GM21390 (cell line): ENCODE measurements around the gene CEP85L.

Source experiments
- ATAC-seq: cut with Tn5 transposase; IDR thresholded peaks from one replicate; pipeline ENCODE4 v1.9.1; 2021; ENCODE audit not compliant: unreplicated experiment

The CEP85L gene

DNA sequence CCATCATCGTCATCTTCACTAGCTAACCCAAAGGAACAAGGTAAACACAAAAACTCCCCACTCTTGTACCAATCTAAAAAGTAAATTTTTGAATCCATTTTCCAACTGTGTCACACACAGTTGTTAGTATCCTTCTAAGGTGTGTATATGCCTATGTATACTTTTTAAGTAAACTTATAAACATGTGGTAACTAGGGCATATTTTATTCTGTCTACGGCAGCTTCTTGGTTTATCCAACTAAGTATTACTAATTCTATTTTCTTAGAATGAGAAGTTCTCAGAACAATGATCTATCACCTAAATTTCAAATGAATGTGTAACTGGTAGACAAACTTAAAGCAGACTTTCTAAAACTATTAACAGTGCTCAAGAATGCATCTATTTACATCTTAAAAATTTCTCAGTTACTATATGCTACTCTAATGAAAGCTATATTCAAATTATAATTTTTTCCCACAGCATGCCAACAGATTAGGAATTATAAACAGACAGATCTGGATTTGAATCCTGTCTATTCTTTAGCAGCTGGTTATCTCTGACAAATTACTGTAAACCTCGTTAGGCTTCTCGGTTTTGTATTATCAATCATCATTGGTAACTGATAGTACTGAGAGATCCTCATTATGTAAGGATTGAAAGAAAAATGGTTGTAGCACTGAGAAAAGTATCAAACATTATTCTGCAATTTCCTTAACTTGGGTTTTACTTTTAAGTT lies 105.1 kb downstream of the CEP85L start:
- no peak for ATAC-seq

DNA sequence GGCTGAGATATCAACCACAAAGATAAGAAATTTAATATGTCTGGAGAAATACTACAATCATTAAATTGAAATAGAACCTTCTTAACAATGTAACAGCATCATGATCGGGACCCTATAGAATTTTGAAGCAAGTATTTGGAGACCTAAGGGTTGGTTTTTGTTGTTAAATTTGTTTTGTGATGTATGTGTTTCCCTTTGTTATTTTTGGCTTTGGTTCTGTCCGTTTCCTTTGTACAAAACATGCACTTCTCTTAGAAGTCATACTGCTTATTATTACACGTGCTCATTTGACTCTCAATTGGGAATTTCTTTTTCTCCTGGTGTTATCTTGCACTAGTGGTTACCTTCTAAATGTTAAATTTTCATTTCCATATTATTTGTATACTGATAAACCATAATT lies 107.3 kb downstream of the CEP85L start:
- ATAC-seq = no peak

DNA sequence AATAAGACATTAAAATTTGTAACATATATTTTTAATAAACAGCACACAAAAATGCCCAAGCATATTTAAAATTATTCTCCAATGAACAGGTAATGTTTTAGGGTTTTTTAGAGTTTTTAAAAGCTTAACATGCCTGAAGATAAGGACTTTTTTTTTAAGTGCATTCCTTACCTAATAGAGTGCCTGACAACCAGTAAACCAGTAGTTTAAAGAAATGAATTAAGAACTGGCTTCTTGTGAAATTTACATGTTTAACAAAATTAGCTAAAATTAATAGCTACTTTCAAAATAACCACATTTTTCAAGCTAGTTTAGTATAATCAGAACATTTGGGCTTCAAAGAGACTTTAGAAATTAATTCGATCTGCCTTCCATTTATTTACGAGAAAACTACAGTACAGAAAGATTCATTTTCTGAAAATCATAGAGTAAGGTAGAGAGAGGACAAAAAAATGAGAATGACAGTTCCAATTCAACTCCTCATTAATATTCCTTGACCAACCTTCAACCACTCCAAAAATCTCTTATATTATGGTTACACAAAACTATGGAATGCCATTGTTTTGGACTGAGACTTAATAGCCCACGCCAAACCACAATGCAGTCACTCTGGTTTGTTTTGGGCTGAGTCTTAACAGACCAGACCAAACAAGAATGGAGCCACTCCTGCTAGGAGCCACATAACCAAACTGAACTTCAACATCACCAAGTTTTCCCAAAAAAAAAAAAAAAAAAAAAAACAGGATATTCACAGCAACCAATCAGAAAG lies 109.0 kb downstream of the CEP85L start:
- no peak for ATAC-seq

DNA sequence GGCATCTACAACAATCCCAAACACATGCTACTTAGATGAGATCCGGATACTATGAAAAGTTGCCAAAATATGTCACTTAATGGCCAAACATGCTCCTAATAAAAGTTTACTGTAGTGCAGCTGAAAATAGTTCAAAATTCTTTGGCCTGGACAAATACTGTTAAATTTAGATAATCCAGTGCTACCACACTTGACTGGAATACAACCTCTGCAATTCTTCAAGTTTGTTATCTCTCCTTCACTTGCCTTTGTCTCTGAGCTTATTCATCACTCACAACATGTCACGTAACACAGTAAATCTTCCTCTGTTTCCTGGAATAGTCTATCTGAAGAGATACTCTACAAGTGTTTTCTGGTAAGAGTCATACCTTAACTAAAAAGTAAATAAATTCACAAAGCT lies 113.8 kb downstream of the CEP85L start:
- ATAC-seq = no peak

DNA sequence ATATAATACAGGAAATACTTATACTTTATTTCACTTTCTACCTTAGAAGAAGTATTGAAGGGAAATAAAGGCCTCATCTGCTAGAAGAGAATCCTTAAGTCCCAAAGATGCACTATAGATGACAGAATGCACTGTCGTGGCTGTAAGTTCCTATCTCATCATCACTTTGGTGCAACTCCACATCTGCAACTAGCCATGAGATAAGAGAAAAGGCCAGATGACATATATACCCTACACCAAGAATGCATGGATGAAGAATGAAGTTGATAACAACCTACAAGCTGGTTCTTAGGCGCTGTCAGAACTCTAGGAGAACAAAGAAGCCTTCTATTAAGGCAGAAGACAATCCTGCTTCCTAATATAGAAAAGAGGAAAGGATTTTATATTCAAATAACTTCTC lies 114.9 kb downstream of the CEP85L start:
- no peak for ATAC-seq

DNA sequence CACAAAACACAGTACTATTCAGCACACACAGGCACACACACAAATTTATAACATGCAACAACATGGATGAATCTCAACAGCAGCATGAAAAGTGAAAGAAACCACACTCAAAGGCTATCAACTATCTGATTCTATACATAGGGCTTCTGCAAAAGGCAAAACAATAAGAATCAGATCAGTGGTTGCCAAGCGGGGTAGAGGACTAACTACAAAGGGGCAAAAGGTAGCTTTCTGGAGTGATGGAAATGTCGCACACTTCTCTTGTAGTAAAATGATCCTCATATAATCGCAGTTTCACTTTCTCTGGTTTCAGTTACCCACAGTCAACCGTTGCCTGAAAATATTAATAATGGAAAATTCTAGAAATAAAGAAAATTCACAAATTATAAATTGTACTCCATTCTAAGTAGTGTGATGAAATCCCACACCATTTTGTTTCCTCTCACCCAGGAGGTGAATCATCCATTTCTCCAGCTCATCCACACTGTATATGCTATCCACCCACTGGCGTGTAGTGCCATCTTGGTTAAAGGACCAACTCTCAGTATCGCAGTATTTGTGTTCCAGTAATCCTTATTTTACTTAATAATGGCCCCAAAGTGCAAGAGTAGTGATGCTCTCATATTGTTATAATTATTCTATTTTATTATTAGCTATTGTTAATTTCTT lies 116.1 kb downstream of the CEP85L start:
- ATAC-seq = no peak

DNA sequence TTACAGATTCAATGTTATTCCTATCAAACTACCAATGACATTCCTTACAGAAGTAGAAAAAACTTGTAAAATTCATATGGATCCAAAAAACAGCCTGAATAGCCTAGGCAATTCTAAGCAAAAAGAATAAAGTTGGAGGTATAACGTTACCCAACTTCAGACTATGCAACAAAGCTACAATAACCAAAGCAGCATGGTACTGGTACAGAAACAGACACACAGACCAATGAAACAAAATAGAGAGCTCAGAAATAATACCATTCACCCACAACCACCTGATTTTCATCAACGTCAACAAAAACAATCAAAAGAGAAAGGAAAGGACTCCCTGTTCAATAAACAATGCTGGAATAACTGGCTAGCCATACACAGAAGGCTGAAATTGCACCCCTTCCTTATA lies 120.4 kb downstream of the CEP85L start:
- ATAC-seq = no peak

DNA sequence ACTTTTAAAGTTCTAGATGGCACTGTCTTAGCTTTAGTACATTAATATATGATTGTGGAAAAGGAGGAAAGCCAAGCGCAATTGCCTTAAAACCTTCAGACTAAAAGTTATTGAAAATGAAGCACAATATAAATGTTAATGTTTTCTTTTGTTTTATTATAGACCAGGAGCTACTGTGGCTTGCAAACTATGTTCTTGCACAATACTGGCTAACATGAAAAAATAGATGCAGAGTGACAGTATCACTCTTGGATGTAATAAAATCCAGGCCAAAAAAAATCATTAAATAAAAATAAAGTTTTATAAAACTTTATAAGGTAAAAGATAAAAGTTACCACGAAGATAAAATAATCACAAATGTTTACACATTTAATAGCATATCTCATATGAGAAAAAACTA lies 121.6 kb downstream of the CEP85L start:
- ATAC-seq = no peak

DNA sequence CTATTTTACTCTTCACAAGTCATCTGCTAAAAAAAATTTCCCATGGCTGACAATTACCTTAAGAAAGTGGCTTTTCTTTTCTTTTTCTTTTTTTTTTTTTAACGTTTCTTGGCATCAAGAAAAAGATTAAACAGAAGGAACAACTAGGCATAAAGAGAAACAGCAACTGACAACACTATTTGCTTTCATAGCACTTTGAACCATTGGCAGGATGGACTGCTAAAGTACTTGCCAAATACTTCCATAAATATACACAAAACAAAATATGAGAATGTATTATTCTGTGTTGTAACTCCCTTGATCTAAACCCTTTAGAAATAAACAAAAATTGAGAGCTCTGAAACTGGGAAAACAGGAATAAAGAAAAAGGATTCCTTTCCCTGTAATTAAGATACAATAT lies 123.3 kb downstream of the CEP85L start:
- ATAC-seq = no peak

DNA sequence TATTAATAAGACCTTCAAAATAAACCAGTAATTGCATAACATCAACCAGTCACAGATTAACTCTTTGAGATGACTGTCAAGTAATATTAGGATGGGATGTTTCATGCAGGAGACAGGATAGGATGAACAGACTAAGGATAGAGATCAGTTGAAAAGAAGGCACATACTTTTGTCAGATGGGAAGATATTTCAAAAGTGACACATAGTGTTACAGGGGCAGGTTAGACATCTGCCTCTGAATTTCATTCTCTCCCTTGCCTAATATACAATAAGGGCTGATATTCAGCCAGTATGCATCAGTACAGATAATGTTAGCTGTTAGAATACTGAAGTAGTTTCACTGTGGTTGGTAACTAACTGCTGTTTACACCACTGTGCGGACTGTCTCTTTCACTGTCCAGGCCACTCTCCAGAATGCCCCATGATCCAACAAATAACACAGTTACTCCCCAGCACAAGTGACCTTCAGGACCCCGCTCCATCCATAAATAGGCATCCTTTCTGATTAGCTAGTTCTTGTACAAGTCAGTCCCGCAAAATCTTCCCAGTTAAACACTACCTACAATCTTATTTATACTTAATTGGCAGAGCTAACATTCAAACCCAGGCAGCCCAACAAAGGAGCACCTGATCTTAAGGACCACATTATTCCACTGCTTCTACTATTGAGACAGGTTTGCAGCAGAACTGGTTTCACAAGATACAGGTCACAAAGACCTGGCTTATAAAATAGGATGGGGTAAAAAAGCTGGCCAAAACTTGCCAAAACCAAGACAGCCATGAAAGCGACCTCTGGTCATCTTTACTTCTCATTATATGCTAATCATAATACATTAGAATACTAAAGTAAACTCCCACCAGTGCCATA lies 125.2 kb downstream of the CEP85L start:
- ATAC-seq = no peak

DNA sequence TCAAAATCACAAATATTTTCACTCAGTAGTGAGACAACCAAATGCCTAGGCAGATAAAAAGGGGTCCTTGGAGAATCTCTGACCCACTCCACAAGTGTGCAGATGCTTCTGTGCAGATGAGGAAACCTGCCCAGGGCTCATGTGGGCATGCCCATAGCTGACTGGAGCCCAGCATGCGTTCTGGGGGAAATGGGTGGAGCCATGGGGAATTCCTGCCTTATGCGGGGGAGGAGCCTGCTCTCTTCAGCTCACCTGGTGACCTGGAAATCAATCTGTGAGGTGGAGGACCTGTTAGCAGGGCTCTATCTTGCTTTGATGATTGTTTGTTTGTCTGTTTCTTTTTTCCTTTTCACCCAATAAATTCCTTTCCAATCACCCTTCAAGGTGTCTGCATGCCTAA lies 126.7 kb downstream of the CEP85L start:
- no peak for ATAC-seq

DNA sequence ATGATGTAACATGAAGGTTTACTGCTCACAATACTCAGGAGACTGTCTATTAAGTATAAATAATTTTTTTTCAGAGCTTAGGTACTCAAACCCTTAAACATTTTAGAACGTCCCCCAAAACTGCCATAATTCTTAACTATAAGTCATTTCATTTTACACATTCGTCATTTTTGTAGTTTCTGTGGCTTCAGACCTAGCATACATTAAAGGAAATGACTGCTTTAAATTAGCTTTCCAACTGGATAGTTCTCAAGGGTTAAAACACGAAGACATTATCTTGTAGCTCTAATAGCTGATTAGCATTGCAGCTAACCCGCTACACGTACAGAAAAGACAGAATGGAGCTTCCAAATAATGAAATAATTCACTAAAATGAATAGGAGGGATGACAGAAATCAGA lies 128.2 kb downstream of the CEP85L start:
- ATAC-seq = no peak

DNA sequence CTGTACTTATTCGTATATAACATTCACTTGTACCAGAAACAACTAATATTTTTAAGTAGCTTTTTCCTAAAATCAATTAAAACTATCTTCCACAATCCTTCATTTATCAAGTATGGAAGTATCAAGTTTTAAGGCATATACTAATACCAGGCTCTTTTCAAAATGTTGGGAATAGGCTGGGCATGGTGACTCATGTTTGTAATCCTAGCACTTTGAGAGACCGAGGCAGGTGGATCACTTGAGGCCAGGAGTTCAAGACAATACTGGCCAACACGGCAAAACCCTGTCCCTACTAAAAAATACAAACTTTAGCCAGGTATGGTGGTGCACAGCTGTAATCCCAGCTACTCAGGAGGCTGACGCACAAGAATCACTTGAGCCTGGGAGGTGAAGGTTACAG lies 129.0 kb downstream of the CEP85L start:
- no peak for ATAC-seq

DNA sequence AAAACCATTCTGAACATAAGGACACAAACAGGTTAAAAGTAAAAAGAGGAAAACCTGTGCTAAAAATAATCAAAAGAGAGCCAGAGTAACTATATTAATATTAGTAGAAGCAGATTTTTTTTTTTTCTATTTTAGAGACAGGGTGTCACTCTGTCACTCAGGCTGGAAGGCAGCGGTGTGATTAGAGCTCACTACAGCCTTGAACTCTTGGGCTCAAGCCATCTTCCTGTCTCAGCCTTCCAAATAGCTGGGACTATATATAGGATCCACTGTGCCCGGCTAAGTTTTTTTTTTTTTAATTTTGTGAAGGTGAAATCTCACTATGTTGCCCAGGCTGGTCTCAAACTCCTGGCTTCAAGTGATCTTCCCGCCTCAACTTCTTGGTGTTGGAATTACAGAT lies 136.7 kb downstream of the CEP85L start:
- no peak for ATAC-seq

DNA sequence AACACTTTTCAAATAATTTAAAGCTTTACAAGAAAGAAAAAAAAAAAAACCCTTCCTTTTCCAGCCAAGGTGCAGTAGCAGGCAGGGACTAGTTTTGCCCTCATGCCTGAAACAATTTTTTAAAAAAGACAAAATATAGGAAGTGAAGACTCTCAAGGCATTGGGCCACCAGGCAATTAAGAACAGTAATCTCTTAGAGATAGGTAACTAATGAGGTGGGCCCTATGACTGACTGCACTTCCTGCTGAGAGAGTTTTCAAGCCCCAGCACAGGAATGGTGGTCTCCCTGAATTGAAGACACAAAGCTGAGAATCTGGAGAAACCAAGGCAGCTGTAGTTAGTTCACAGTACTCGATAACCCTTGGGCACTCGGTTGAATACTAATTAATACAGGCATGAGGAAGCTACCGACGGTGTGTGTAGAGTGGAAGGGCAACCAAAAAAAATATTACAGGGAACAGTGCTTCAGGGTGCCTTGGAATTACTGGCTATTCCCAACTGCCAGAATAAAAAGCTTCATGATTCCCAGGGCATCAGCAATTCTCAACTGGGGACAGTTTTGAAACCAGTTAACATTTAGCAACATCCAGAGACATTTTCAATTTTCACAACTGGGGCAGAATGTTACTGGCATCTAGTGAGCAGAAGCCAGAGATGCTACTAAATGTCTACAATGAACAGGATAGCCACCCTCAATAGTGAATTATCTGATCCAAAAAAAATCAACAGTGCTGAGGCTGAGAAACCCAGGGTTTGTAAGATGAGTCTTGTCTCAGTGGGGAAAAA lies 139.3 kb downstream of the CEP85L start:
- no peak for ATAC-seq

DNA sequence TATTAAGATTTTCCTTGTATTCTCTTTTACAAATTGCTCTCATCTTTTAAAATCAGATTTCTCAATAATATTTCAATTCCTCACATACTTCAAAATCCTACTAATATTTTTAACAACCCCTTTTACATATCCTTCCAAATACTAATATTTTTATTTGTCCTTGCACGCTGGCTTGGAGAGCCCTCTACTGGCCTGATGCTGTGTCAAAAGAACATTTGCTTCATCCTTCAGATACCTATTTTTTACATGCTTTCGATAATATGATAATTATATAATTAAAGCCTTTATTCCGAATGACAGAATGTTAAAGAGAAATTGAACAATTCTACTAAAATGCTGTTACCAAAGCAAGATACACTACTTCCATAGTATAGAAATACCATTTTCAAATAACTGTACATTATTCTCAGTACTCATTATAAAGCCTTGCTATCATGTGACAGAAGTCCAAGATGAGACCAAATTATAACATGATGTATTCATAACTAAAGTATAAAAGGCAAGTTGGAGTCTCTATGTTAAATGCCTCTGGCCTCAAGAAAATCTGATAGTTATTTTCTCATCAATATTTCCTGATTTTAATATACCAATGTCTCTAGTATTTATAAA lies 142.3 kb downstream of the CEP85L start:
- ATAC-seq = no peak

DNA sequence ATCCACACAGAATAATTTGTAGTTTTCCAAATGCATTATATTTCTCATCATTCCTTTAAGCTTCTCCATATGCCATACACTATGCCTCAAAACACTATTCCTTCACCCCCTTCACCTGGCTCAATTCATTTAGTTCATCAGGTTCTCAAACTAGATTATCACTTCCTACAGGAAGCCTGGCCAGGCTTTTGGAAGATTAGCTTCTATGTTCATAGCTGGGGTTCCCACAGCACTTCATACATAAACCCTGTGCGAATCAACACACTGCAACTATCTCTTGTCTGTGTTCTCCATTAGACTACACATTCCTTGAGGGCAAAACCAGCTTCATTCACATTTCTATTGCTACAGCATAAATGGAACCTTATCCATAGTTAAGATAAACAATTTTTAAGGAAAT lies 143.8 kb downstream of the CEP85L start:
- ATAC-seq = no peak

DNA sequence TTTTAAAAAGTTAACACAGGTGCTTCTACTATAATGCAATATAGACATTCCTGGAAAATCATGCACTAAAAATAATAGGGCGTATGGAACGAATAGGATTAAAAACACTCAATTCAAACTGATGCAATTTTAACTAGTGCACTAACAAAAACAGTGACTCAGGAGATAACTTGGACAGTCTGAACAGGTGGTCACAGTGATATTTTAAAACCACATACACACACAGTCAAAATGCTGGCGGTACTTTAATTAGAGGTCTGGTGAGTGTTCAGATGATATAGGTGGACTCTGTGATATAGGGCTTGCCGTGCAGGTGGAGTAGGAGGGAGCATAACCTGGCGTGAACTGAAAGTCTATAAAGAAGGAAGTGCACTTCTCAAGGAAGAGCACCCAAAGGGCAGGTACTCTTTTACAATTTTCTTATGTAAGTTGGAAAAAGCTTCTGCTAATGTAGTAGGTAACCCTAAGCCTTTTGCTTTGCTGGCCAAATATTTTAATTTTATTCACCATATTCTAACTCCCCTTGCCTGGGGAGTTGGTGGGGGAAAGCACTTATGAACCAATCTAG lies 145.2 kb downstream of the CEP85L start:
- ATAC-seq = no peak

DNA sequence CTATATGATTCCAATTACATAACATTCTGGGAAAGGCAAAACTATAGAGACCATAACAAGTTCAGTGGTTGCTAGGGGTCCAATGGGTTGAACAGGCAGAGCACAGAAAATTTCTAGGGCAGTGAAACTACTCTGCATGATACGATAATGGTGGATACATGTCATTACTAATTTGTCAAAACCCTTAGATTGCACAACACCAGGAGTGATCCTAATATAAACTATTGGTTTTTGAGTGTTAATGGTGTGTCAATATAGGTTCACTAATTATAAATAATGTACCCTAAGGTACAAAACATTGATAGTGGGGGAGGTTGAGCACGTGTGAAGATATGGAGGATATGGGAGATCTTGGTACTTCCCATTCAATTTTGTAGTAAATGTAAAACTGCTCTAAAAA lies 145.7 kb downstream of the CEP85L start:
- no peak for ATAC-seq

DNA sequence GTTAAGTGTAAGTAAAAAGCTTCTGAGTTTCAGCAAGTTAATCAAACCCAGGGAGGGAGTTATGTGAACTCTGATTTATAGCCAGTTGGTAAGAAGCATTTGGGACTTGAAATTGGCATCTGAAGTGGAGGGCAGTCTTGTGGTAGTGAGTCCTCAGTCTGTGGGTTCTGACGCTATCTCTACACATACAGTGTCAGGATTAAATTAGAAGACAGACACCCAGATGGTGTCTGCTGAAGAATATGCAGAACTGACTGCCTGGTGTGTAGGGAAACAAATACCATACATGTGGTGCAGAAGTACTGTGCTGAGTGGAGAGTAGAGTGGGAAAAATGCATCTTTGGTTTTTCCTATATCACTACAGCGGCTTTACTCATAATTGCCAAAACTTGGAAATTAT lies 146.8 kb downstream of the CEP85L start:
- ATAC-seq = no peak
